RCC 7860 (cell line): ENCODE results near the gene ADAM22.

Experiments
- DNase-seq: peaks from one replicate; pipeline ENCODE4 v3.0.0-alpha.2; 2015; ENCODE audit warnings: low spot score
- FAIRE-seq: peaks from 2 replicates; lab custom pipeline; 2012; peaks lifted over from hg19 to GRCh38; lab: Jason Lieb, UNC

The ADAM22 gene

DNA sequence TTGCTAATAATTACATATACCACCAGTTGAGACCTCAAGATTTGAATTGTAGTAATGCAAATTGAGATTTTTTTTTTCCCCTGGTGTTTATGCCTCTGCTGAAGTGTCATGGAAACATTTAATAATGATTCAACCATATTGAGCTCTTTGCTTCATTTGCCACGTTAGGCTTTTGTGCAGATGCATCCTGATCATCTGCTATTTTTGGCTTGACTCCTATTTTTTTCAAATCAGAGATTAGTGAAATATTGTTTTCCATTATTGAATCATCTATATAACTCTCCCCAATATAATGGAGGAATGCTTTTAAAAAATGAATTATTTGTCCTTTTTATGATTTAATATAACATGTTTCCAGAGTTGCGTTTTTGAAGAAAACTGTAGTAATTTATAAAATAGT, 170.7 kb downstream of the ADAM22 start:
- DNase-seq: no peak

DNA sequence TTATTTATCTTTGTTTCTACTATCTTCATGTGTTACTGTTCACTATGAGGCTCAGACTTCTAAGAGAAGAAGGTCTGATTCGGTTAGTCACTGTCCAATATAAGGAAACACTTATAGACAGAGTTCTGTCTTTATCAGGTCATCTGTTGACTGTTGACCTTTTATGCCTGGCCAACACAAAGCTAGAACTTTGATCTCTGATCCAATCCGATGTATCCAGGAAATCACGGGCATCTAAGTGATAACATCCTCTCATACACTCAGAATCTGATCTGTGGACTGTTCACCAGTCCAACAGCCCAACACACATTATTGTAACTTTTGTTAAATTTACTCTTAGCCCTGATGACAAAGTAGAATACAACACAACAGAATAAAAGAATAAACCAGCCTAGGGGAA, 171.2 kb downstream of the ADAM22 start:
- FAIRE-seq (no peak), DNase-seq (no peak)

More for the DNA sequence above, 170.7 kb downstream of the ADAM22 start:
- no peak for FAIRE-seq

DNA sequence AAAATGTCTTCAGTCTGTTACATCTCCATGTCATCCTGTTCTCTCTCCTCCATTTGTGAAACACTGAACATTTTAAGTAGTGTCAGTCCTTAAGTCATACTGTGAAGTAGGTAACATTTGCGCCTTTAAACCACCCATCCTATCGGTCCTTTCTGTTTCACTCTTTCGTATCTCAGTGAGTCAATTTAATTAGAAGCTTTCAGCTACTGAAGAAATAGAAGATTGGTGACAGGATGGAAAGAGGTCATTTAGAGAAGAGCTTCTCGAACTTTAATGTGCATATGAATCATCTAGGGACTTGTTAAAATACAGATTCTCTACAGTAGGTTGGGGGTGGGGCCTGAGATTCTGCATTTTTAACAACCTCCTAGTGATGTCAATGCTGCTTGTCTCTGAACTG, 172.4 kb downstream of the ADAM22 start:
- DNase-seq (no peak), FAIRE-seq (no peak)

DNA sequence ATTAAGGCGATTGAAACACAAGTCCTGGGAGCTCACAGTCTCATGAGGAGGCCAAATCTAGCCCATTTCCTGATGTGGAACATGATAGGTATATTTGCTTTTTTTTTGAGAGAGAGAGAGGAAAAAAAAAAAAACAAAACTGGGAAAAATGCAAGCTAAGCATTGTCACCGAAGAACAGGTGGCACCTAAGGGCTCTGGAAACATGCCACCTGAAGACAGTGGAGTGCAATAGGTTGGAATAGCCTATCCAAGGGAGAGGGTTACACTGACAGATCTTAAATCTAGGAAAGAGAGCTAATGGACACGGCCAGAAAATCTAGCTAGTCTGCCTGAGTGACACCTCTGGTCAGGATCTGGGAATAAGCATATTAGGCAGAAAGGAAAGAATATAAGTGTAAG, 175.6 kb downstream of the ADAM22 start:
- FAIRE-seq (no peak), DNase-seq (no peak)

DNA sequence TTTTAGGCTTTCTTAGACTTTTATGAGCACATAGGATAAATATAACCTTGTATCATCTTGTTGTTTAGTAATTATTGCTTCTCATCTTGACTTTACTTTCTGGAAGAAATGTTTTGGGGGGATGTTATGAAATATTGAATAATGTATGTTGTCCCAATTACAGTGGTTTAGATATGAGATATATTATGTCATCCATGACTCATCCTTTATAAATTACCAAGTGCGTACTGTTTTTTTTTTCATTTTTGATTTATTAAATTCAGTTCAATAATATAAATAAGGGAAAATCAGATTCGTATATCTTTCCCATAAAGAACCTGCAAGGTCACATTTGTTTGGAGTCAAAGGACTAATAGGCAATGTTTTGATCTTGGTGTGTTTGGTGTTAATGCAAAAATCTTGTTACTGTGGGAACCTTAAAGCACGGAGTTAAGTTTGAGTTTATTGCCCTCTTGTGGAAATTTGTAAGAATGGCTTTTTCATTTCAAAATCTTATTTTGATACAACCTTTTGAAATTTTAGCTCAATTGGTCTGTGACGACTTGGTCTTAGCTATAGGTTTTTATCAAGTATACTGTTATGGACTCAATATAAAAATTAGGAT, 177.2 kb downstream of the ADAM22 start:
- FAIRE-seq: peak; percentile 90

DNA sequence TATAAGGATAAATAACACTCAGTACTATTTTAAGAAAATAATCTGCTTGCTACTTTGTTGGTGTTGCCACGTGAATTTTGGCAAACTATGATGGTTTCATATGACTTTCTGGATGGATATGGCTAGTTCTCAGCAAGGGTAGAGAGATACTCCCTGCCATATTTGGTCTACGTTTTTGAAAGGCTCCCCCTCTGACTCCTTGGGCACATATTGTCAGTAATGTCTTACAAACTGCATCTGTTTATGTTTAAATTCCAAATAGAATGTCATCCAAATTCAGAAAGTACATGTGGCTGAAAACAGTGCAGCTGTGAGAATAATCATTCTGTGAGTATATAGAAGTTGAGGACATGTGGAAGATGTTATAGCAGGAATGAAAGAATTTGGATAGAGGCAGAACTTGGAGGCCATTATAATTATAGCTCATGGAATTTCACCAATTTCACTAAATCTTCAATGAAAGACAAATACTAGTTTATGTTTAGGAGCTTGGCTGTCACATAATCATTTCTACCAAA, 178.0 kb downstream of the ADAM22 start:
- FAIRE-seq: no peak
- DNase-seq: no peak

More for the DNA sequence above, 177.2 kb downstream of the ADAM22 start:
- peak; percentile 63 for DNase-seq

DNA sequence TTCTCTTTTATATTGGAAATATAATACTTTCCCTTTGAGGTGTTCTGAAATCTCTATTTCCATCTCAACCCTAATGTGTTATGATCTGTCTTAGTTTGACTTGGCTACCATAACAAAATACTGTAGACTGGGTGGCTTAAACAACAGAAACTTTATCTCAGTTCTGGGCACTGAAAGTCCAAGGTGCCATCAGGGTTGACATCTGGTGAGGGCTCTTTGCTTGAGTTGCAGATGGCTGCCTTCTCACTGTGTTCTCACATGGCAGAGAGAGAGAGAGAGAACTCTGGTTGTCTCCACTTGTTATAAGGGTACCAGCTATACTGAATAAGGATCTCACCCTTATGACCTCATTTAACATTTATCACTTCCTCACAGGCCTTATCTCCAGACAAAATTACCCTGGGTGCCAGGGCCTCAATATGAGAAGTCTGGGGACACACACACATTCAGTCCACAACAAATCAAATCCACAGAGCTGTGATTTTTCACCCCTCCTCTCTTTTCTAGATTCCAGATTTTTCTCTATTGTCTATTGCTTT, 181.3 kb downstream of the ADAM22 start:
- FAIRE-seq: no peak
- DNase-seq: no peak

DNA sequence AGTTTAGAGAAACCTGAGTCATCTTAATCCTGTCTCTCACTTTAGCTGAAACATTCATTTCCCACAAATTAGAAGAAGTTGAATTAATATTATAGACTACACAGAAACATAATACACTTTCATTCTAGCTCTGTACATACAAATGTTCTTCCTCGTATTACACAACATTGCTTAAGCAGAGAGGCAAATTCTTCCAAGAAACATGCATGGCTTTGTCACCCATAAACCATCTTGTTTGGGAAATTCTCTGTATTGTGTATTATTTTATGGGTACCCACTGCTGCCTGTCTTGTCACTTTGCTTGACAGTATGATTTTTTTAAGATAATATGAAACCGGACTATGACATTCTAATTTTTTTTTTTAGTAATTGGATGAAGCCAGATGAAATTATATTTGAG, 181.8 kb downstream of the ADAM22 start:
- DNase-seq (no peak), FAIRE-seq (no peak)

DNA sequence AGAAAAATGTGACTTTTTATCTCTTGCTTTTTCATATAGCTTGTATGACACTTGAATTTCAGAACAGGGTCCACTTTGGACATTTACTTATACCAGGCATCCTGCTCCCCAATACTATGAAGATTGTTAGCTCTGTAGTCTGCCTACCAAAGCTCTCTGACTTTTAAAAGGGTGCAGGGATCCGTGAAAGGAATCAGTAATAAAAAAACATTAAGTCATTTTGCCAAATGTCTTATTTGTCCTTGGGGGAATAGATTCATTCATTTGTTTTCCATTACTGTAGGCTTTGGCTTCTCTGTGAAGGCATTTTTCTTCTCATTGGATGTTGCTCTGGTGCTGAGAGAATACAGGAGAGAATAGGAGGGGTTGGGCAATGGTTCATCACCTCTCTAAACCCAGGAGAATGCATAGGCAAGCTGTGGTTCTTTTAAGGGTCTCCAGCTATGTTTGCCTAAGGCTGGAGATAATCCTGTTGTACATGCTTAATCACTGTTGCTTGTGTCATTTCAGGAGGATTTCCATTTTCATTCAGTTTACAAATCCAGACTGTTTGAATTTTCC, 182.3 kb downstream of the ADAM22 start:
- DNase-seq: no peak
- FAIRE-seq: no peak

DNA sequence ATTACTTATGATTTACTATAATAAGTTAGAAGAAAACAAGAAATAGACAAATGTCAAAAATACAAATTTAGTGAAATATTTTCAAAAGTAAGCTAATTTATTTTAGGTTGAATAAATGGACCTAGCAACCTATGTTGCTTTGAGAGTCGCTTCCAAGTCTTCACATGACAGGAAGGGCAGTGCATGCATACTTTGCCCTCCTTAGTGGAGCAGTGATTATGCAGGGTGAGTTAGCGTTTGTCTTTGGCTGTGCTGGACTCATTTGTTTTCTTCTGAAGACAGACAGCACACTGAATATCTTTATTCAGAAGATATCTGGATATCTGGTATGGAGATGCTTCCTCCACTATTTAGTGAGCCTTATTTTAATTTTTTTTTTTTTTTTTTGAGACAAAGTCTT, 183.3 kb downstream of the ADAM22 start:
- no peak for FAIRE-seq
- no peak for DNase-seq

DNA sequence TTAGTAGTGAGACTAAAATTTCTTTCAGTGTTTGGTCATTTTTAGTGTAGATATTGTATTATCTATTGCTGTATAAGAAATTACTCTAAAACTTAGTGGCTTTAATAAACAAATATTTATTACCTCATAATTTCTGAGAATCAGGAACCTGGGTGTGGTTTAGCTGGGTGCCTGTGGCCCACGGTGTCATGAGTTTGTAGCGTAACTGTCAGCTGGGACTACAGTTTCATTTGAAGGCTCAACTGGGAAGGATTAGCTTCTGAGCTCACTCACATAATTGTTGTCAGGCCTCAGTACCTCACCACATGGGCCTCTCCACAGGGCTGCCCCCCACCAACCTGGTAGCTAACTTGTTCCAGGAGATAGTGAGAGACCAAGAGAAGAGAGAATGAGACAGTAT, 187.3 kb downstream of the ADAM22 start:
- FAIRE-seq (no peak), DNase-seq (no peak)

DNA sequence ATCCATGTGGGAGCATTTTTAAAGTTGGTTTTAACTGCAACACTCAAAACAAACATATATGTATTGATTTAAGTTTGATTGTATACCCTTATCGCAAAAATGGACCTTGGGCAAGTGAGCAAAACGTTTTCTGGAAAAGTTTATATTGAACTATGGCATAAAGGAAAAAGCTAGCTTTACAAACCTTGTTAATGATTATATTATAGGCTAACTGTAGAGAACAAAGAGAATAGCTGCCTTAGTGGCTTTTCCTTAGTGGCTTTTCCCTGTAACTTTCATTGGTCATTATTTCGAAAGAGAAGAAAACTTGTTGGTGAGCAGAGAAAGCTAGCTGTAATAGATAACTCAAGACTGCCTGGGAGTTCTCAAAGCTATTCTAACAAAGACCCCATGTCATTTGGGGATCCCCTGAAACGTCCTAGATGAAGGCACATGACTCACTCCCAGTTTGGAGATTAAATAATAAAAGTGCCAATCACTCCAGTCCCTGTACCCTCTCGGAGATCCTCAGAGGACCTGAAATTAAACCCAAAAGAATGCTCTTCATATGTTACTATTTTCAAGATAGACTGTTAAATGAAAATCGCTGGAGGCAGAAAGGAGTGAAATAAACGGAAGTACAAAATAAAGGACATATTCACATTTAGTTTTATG, 193.7 kb downstream of the ADAM22 start:
- no peak for DNase-seq
- peak; percentile 16 for FAIRE-seq

DNA sequence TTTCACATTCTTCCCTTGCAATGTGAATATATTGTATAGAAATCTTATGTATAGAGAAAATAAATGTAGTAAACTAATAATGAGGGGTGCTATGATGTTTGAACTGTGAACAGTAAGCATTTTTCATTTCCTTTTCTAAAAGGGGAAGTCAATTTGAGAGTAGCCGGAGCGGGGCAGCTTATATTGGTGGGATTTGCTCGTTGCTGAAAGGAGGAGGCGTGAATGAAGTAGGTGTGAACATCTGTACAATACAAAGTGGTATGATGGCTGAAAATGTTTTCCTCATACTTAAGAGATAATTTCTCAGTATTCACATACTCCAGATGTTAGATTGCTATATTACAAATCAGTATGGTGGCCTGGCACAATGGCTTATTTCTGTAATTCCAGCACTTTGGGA, 198.7 kb downstream of the ADAM22 start:
- DNase-seq (no peak), FAIRE-seq (no peak)

DNA sequence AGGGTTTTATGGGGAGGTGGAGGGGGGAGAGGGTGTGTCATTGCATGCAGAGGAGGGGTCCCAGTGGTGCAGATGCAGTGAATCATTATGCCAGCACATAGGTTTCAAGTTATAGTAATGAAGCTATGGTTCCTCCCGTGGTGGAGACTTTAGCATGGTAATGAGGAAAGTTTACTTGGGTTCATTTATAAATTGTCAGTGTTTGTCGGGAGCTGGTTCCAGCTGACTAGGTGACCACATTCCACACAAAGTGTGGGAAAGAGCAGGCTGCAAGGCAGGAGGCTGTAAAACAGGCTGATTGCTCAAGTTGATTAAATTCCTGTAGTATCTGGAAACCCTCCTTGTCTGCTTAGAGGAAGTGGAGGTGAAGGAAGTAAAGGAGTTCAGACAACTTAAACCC, 206.9 kb downstream of the ADAM22 start:
- FAIRE-seq (peak; percentile 87), DNase-seq (peak; percentile 35)

DNA sequence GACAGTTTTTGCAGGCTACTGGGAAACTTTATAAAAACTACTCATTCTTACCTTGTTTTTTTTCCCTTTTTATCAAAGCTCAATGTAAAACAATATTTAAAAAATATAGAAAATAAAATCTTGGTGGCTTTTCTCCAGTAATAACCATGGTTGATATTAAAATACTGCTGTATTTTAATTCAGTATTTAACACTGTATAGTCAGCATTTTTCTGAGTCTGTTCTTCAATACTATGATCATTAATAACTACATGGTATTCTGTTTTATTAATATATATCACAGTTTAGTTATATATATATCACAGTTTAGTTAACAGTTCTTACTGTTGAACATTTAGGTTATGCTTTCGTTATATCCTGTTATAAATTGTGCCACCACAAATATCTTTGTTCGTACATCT, 207.4 kb downstream of the ADAM22 start:
- no peak for DNase-seq
- FAIRE-seq: peak; percentile 8

DNA sequence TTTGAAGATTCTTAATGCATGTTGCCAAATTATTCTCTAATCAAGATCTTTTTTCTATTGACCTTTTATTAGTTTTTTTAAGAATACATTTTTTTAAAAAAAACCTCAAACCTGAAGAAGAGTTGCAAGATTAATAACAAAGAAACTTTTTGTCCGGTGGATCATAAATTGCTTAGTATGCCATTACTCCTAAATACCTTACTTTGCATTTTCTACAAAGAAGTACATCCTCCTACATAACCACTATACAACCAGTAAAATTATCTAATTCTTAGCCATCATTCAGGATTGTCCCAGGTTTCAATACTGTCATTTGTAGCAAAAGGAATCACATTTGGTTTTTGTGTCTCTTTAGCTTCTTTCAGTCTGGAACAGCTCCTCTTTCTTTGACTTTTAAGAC, 207.9 kb downstream of the ADAM22 start:
- DNase-seq (no peak), FAIRE-seq (peak; percentile 35)

DNA sequence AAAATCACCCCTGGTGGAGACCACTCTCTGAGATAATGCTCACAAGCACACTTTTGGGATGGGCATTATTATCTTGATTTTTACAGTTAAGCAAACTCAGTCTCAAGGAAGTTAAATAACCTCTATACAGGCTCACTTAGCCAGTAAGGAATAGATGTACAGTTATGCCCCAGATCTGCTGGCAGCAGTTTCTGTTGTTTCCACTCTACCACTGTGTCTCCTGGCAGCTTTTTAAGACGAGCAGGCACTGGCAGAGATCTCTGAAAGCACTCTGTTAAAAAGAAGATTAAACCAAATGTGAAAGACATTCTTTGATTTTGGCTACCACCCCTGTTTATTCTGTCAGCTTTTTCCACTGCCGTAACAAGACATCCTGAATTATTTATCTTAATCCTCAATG, 212.6 kb downstream of the ADAM22 start:
- DNase-seq: no peak
- no peak for FAIRE-seq

DNA sequence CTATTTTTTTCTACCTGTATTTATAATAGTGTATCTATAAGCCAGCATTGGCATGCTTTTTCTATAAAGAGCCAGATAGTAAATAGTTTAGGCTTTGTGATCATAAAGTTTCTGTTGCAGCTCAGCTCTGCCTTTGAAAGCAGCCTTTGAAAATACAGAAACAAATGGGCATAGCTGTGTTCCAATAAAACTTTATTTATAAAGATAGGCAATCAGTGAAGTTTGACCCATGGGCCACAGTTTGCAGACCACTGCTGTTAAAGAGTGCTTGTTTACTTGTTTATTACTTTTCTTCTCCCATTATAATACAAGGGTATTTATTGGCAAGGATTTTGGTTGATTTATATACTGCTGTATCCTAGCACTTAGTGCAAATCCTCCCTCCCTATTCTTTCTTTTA, 213.3 kb downstream of the ADAM22 start:
- FAIRE-seq: no peak
- no peak for DNase-seq

DNA sequence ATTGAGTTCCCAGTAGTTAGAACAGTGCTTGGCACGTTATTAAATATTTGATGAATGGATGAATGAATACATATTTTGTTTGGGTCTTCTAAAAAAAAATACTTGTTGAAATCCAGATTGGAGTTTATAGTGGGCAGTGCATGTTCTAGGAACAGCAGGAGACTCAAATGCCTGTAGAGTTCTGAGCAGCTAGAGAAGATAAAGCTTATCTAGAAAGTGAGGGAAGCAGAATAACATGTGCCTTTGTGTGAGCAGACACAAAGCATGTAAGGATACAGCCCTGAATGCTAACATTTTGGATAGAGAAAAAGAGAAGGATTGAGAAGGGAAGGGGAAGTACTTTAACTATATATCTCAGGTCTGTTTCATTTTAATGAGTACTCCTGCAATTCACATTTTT, 213.9 kb downstream of the ADAM22 start:
- no peak for DNase-seq
- no peak for FAIRE-seq

DNA sequence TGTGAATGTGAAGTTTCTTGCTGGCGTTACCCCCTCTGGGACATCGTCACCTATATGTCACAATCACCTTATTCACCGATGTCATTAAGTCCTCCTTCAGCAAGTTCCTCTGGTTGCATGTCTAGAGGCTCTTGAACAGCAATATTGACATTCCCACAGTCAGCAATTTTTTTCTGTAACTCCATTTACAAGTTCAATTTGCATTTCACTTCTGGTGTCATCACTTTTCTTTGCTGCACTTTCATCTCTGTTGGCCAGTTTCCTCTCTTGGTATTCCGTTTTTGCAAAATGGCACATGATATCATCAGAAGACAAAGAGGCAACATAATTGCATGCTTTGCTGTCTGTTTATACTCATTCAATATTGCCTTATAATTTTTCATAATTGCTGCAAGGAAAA, 216.0 kb downstream of the ADAM22 start:
- no peak for DNase-seq
- FAIRE-seq: no peak

DNA sequence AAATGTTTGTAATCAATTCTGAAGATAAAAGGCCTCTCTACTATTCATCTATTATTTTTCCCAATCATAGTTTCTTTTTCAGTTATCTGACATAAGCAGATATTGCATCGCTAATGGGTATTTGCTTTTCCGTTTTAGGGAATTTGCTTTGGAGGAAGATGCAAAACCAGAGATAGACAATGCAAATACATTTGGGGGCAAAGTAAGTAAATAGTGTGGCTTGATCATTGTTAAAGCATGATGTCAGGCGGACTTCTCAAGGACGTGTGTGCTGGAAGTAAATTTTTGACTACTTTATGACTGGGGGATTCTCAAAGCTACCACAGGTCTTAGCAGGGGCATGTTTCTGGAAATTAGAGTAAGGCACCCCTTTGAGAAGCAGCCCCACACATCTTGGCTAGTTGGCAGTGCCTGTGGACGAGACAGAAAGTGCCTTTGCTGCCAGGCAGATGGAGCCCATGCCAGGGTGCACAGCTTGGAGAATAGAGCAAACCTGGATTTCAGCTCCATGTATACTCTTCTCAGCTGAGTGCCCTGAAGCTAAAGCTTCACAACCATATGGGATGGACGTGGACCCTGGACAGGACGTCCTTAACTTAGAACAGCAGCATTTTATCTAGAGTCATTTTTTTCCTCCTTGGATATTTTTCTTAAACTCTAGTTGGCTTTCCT, 217.2 kb downstream of the ADAM22 start:
- FAIRE-seq (no peak), DNase-seq (no peak)

DNA sequence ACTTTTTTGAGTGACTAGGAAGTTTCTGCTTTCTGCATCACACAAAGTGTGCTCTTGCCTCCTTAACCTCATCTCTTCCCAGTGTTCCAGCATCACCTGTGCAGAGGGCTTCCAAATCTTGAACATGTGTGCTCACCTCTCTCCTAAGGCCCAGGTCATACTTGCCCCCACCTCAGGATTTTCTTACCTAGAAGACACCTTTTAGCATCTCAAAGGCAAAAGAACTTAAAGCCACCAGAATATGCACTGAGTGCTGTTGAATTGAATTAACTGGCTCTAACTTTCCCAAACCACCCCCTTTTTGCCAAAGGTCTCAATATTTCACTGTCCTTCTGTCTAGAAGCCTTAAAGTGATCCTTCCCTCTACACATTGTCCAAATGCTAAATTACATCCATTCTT, 219.3 kb downstream of the ADAM22 start:
- no peak for FAIRE-seq
- DNase-seq: no peak
